GM12874 (cell line): ENCODE results near the gene NUP107.

Experiments
- CTCF ChIP-seq: IDR thresholded peaks from 2 replicates; pipeline ENCODE4 v1.5.1; 2011; ENCODE audit warnings: low read depth, mild to moderate bottlenecking, control low read depth, low read length, moderate library complexity; ENCODE audit not compliant: insufficient read depth

NUP107 gene

GRCh38 chr12:68743356-68743755, 56.6 kb downstream of the NUP107 start:
- TF ChIP-seq CTCF: no peak

DNA sequence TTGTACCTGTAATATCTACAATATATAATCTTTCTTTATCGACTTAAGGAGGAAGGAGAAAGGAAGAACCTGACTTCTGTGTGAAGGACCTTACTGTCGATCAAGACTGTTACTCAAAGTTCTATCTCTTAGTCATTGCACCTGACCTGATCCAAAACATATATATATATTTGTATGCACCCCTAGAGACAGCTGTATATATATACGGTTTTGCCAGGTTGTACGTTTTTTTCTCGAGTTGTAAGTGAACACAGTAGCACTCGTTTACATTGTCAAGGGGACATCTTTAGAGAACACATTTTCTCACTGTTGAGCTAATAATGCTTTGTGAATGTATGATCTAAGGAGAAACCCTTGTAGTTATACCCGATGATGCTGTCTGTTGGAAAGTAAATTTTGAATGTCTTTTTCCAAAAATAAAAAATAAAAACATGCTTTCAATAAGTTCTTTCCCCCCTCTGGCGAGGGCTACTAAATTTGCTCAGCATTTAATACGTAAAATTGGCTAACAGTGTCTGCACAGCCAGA, 58.7 kb downstream of the NUP107 start:
- no peak for TF ChIP-seq CTCF

GRCh38 chr12:68745904-68746571, 59.3 kb downstream of the NUP107 start, which contains the start of gene SLC35E3:
TSS of gene SLC35E3 (plus strand) at chr12:68746176. CDS start at chr12:68746378, 202 bp downstream.
- TF ChIP-seq CTCF: no peak

DNA sequence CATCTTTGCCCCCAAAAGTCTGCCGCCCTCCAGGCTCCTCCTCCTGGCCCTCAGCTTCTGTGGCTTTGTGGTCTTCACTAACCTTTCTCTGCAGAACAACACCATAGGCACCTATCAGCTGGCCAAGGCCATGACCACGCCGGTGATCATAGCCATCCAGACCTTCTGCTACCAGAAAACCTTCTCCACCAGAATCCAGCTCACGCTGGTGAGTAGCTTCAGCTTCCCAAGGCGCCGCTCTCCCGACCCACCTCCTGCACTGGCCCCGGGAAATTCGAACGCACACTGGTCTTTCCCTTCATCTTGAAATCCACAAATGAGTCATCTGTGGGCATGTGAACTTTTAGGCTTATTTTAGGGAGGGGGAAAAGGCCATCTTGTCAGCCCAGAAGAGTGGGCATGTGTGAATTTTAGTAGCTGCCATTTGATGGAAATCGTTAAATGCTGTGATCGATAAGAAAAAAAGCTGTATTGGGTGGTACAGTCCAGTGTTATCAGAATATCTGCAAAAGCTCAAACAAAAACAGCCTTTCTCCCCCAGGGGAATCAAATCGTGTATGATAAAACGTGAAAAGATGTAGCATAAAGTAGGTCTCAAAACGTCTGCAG, 59.9 kb downstream of the NUP107 start:
- TF ChIP-seq CTCF: no peak

DNA sequence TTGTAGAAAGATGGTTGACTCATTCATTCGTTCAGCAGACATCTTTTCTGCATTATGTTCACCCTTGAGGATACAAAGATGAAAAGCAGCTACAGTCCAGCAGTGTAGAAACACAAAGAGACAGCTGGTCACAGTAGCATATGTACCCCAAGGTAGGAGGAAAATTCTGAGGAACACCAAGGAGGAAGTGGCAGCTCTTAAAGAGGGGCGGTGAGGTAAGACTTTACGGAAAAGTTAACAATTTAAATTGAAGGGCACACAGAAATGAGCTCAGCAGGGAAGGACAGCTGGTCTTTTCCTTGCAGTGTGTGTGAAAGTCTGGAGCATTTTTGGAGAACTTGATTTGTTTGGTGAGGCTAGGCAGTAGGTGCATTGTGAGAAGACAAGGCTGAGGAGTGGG, 62.7 kb downstream of the NUP107 start:
- TF ChIP-seq CTCF: no peak

DNA sequence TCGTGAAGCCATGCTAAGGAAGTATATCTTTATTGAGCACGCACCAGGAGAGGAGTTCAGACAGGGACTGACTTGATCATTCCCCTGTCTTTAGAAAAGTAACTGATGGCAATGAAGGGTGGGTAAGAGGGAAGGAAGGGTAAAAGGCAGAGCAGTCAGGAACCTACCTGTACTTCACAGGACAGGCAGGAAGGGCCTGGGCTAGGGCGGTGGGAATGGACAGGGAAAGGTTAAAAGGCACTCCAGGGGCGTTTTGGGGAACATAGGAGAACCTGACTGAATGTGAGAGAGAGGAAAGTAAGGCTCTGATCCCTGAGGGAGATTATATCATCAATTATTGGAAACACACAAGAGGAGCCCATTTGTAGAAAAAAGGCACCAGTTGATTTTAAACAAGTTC, 63.1 kb downstream of the NUP107 start:
- TF ChIP-seq CTCF: no peak

DNA sequence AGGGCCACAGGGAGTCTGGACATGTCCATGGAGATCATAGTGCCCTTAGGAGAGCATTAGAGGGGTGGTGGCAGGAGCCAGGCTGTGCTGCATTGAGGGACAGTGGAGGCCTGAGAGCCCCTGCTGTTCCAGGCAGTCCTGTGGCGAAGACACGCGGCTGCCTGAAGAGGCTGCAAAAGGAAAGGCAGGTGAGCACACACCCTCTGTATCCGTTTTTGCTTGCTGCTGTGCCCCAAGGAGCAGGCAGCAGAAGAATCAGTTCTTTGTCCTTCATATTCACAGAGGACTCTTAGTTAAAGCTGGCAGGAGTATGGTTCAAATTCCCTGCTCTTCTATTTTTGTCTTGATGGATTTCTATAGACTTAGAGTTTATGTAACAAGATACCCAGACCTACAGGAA, 63.7 kb downstream of the NUP107 start:
- no peak for TF ChIP-seq CTCF
